Mesothelial cell of epicardium (in vitro differentiated cells): ENCODE results near the gene GPSM1. TPM values are rescaled to one million over a fixed set of nuclear protein-coding genes. Genes with fewer than 3 reads are reported as not detected.

Experiments
- DNase-seq, 2 experiments: peaks; one replicate each; pipeline ENCODE4 v3.0.0; 2021; ENCODE audit warnings: low spot score in 2 of 2; ENCODE audit not compliant: unreplicated experiment in 2 of 2
- H3K27ac Mint-ChIP-seq: 2 replicates; pipeline ENCODE4 v1.8.0; 2021; ENCODE audit warnings: mixed read lengths
- H3K27me3 Mint-ChIP-seq: 2 replicates; pipeline ENCODE4 v1.8.0; 2021; ENCODE audit warnings: low read depth, mixed read lengths
- H3K36me3 Mint-ChIP-seq: 2 replicates; pipeline ENCODE4 v1.8.0; 2021; ENCODE audit warnings: mixed read lengths
- H3K4me1 Mint-ChIP-seq: 2 replicates; pipeline ENCODE4 v1.8.0; 2021; ENCODE audit warnings: mixed read lengths
- H3K4me3 Mint-ChIP-seq: 2 replicates; pipeline ENCODE4 v1.8.0; 2021; ENCODE audit warnings: mild to moderate bottlenecking, moderate library complexity, mixed read lengths
- H3K9me3 Mint-ChIP-seq: 2 replicates; pipeline ENCODE4 v1.8.0; 2021; ENCODE audit warnings: mixed read lengths
- total RNA-seq: library from RNA; stranded (reverse); gene quantifications from 3 replicates; pipeline ENCODE4 v1.2.1, GENCODE V29; 2021
- TF ChIP-seq, protein P1 (sequence below): fragments of 200-600 bp; sonication (generic); IDR thresholded peaks from one replicate; pipeline ENCODE4 v1.5.0; 2021; ENCODE audit warnings: antibody characterized with exemption; ENCODE audit not compliant: unreplicated experiment

Gene GPSM1
- total RNA-seq, 1 donor from 2014 or later, result 102 TPM

DNA sequence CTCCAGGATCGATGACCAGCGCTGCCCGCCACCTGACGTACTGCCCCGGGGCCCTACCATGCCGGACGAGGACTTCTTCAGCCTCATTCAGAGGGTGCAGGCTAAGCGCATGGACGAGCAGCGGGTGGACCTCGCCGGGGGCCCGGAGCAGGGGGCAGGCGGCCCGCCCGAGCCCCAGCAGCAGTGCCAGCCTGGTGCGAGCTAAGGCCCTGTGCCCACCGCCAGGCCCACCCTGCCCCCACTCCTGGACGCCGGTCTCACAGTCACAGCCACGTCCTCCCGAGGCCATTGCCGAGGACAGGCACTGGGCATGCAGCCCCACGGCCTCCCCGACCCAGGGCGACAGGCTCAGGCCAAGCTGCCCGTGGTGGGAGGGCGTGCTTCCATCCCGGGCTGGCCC is 30.7 kb downstream of the GPSM1 start:
- no peaks in the 10 kb centered on the region for H3K36me3 Mint-ChIP-seq
- H3K4me3 Mint-ChIP-seq, result no peak overlapping the region
- H3K27me3 Mint-ChIP-seq, result no peaks in the 10 kb centered on the region
- no peaks in the 10 kb centered on the region for H3K9me3 Mint-ChIP-seq
- H3K27ac Mint-ChIP-seq, result no peak overlapping the region
- H3K4me1 Mint-ChIP-seq, result peaks cover 18% of the 10 kb centered on the region
- no peak for DNase-seq
- TF ChIP-seq, protein P1, sequence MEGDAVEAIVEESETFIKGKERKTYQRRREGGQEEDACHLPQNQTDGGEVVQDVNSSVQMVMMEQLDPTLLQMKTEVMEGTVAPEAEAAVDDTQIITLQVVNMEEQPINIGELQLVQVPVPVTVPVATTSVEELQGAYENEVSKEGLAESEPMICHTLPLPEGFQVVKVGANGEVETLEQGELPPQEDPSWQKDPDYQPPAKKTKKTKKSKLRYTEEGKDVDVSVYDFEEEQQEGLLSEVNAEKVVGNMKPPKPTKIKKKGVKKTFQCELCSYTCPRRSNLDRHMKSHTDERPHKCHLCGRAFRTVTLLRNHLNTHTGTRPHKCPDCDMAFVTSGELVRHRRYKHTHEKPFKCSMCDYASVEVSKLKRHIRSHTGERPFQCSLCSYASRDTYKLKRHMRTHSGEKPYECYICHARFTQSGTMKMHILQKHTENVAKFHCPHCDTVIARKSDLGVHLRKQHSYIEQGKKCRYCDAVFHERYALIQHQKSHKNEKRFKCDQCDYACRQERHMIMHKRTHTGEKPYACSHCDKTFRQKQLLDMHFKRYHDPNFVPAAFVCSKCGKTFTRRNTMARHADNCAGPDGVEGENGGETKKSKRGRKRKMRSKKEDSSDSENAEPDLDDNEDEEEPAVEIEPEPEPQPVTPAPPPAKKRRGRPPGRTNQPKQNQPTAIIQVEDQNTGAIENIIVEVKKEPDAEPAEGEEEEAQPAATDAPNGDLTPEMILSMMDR, result no peak

DNA sequence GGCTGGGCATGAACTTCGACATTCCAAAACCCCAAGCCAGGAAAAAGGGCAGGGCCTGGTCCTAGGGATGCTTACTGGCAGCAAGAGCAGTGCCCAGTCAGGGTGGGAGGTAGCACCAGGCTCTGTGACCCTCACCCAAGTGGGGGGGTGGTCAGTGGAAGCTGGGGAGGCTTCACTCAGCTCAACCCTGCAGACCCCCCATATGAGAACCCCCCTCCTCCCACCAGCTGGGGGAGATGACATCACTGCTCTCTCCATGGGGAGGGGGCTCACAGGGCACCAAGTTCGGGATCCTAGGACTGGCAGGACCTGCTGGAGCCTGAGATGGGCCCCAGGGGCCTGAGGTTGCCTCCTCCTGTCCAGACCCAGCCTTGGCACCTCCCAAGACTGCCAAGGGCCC is 31.5 kb downstream of the GPSM1 start:
- H3K36me3 Mint-ChIP-seq, result no peaks in the 10 kb centered on the region
- no peak for DNase-seq
- H3K27me3 Mint-ChIP-seq, result no peaks in the 10 kb centered on the region
- TF ChIP-seq, protein P1, result no peak
- H3K4me1 Mint-ChIP-seq, result peaks cover 17% of the 10 kb centered on the region
- H3K27ac Mint-ChIP-seq, result no peak overlapping the region
- no peaks in the 10 kb centered on the region for H3K9me3 Mint-ChIP-seq
- H3K4me3 Mint-ChIP-seq, result no peak overlapping the region

DNA sequence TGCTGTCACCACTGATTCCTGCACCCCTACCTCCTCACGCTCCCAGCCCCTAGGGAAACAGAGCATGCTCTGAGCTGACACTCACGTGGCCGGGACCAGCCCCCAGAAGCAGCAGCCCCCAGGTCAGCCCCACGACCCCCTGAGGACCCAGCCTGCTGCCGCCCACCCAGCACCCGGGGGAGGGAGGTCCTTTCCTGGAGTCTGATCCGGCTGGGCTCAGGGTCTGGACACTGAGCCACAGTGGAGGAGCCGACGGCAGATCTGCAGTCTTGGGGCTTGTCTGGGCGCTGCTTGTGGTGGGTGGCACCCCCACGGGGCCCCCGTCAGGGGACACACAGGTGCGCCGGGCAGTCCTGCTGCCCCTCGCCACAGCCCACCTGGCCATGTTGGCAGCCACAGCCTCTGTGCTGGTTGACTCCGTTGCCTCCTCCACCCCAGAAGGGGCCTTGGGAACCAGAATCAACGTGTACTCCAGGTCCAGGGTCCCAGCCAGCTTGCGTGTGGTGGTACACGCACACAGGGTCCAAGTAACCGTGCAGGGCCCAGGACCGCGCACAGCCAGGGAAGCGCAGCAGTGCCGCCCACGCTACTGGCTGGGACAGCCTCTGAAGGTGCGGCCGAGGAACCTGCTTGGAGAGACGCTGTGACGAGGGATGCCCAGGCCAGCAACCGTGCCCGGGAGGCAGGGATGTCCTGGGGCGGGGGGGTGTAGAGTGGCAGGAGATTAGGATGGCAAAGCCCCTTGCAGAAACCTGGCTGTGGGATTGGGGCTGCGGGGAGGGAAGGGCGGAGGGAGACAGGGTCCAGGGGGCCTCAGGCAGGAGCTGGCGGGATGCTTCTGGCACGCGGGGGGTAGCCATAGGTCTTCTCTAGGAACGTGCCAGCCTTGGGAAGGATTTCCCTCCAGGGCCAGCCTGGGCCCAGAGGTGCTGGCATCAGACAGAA is 32.7 kb downstream of the GPSM1 start:
- TF ChIP-seq, protein P1, result no peak
- no peak for DNase-seq
- Mint-ChIP-seq H3K27me3 (no peaks in the 10 kb centered on the region), H3K4me1 (peaks cover 8% of the 10 kb centered on the region), H3K9me3 (no peaks in the 10 kb centered on the region), H3K4me3 (no peak overlapping the region), H3K27ac (no peak overlapping the region), H3K36me3 (no peaks in the 10 kb centered on the region)

DNA sequence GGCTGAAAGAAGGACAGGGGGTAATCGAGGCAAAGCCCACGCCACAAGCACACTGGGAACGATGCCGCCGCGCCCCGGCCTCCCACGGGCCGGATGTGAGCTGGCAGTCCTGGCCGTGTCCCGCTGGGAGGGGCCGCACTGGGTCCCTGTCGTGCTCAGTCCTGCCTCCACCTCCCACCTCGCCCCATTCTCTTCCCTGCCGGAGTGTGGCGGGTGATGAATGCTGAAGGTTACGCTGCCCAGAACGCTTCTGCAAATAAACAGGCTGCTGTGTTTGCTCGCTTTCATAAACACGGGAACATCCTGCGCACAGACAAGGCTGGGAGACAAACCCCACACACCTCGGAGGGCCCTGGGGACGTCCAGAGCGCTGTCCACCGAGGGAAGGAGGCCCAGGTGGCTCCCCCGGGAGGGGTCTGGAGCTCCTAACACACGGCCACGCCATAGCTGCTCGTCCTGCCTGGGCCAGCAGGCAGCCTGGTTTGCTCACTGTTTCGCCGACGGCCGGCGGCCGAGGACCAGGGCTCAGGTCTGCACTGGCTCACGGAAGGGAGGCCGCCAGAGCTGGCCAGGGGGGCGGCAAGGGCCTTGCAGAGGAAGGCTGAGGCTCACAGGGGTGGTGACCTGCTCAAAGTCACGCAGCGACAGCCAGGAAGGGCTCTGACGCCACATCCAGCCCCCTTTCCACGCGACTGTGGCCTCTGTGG is 33.9 kb downstream of the GPSM1 start:
- no peaks in the 10 kb centered on the region for H3K36me3 Mint-ChIP-seq
- H3K27me3 Mint-ChIP-seq, result no peaks in the 10 kb centered on the region
- no peak overlapping the region for H3K4me3 Mint-ChIP-seq
- TF ChIP-seq, protein P1, result no peak
- H3K4me1 Mint-ChIP-seq, result peaks cover 11% of the 10 kb centered on the region
- H3K9me3 Mint-ChIP-seq, result no peaks in the 10 kb centered on the region
- no peak for DNase-seq
- no peak overlapping the region for H3K27ac Mint-ChIP-seq

DNA sequence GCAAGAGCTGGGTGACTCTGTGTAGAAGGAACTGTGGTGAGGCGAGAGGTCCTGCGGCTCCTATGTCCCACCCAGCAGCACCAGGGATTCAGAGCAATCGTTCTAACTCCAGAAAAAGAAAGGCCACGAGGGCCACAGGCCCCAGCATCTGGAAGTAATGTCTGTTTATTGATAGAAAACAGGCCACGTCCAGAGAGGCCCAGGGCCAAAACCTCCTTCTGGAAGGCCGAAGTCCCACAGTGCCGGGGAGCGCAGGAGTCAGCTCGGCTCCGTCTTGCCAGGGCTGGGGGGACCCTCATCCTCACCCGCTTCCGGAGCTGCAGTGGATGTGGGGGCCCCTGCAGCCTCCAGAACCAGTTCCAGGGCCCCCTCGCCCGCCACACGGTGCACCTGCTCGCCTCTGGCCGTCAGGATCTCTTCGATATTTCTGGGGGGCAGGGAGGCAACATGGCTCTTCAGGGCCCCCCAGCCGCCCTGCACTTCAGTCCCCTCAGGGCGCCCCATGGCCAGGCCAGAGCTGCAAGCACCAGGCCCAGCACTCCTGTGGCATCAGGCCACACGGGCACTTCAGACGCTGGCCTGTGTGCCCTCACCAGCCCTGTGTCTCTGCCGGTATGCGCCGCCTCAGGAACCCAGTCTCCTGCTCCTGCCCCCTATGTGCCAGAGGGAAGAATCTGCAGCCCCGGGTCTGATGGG is 34.6 kb downstream of the GPSM1 start:
- H3K27ac Mint-ChIP-seq, result no peak overlapping the region
- peaks cover 11% of the 10 kb centered on the region for H3K4me1 Mint-ChIP-seq
- H3K9me3 Mint-ChIP-seq, result no peaks in the 10 kb centered on the region

More for the DNA sequence above, 34.6 kb downstream of the GPSM1 start:
- H3K4me3 Mint-ChIP-seq, result no peak overlapping the region
- no peak for DNase-seq
- TF ChIP-seq, protein P1, result no peak
- H3K27me3 Mint-ChIP-seq, result no peaks in the 10 kb centered on the region
- no peaks in the 10 kb centered on the region for H3K36me3 Mint-ChIP-seq
